ENCODE data around the gene PLEKHG4. TPM values are rescaled to one million over a fixed set of nuclear protein-coding genes. Genes with fewer than 3 reads are reported as not detected.

The PLEKHG4 gene
- polyA plus RNA-seq, 2 of the 4 experiments (the other 2 are of a cell fraction): 10.0 to 15.9 TPM

DNA sequence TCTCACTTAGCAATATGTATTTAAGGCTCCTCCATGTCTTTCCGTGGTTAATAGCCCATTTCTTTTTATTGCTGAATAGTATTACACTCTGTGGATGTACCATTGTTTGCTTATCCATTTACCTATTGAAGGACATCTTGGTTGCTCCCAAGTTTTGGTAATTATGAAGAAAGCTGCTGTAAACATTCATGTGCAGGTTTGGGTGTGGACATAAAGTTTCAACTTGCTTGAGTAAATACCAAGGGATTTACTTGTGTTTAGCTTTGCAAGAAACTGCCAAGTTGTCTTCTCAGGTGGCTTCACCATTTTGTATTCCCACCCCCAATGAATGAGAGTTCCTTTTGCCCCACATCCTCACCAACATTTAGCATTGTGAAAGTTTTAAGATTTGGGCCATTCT lies 56.8 kb downstream of the PLEKHG4 start:
- ATAC-seq (no peak), DNase-seq (ENCODE audit: low read depth in 1 of 2, low spot score in 1 of 2) (peak in 1 of 2 experiments; percentile 42), FAIRE-seq (no peak)
- ChIA-PET POLR2A (no interaction called here), CTCF (interaction anchor here (1.0 to 2.2 kb wide), 3 partner anchors 9 to 76 kb away, joined by 3 to 8 read pairs (median 4); partner anchors contain the start of genes KCTD19 and LRRC36)
- TF ChIP-seq HOXB5 (CRISPR knock-in tag; IDR thresholded peaks at IDR 0.05) (no peak), POLR2A (IDR thresholded peaks at IDR 0.05; ENCODE audit: low read length) (no peak), RCOR1 (IDR thresholded peaks at IDR 0.05; ENCODE audit: low read depth, low read length) (no peak), KDM1A (IDR thresholded peaks at IDR 0.05; ENCODE audit: low read depth) (no peak), TFCP2L1 (CRISPR knock-in tag; IDR thresholded peaks at IDR 0.05) (no peak), MAFK (IDR thresholded peaks at IDR 0.05; ENCODE audit: partially characterized antibody) (no peak), CBX8 (IDR thresholded peaks at IDR 0.05) (no peak), ESRRA (IDR thresholded peaks at IDR 0.05; ENCODE audit: borderline replicate concordance, low read length) (no peak), RARB (CRISPR knock-in tag; IDR thresholded peaks at IDR 0.05) (no peak)
- TF ChIP-seq, protein P1, sequence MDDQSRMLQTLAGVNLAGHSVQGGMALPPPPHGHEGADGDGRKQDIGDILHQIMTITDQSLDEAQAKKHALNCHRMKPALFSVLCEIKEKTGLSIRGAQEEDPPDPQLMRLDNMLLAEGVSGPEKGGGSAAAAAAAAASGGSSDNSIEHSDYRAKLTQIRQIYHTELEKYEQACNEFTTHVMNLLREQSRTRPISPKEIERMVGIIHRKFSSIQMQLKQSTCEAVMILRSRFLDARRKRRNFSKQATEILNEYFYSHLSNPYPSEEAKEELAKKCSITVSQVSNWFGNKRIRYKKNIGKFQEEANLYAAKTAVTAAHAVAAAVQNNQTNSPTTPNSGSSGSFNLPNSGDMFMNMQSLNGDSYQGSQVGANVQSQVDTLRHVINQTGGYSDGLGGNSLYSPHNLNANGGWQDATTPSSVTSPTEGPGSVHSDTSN (IDR thresholded peaks at IDR 0.05): no peak
- 15% methylated on average over 1 of the region's 1 CpG for WGBS (ENCODE audit: missing lambda C conversion rate)
- Histone ChIP-seq H3K9me3 (no peaks in the 10 kb centered on the region), H3K27ac (no peak overlapping the region), H3K4me1 (no peaks in the 10 kb centered on the region), H3K4me2 (no peak overlapping the region), H3K4me3 (no peak overlapping the region)

DNA sequence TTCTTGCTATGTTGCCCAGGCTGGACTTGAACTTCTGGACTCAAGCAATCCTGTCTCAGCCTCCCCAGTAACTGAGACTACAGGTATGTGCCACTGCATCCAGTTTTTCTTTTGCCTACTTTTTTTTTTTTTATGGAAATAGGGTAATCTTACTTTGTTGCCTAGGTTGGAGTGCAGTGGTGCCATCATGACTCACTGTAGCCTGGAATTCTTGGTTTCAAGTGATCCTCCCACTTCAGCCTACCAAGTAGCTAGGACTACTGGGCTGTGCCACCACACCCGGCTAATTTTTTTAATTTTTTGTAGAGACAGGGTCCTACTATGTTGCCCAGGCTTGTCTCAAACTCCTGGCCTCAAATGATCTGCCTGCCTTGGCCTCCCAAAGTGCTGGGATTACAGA lies 57.3 kb downstream of the PLEKHG4 start:
- Histone ChIP-seq H3K4me1 (no peaks in the 10 kb centered on the region), H3K9me3 (no peaks in the 10 kb centered on the region), H3K27ac (no peak overlapping the region), H3K4me3 (no peak overlapping the region), H3K4me2 (no peak overlapping the region)
- no peak for TF ChIP-seq KDM5A (IDR thresholded peaks at IDR 0.05)
- no peak for TF ChIP-seq HOXA7 (CRISPR knock-in tag; IDR thresholded peaks at IDR 0.05)
- TF ChIP-seq TP53 (CRISPR knock-in tag; IDR thresholded peaks at IDR 0.05): no peak
- TF ChIP-seq, protein P2, sequence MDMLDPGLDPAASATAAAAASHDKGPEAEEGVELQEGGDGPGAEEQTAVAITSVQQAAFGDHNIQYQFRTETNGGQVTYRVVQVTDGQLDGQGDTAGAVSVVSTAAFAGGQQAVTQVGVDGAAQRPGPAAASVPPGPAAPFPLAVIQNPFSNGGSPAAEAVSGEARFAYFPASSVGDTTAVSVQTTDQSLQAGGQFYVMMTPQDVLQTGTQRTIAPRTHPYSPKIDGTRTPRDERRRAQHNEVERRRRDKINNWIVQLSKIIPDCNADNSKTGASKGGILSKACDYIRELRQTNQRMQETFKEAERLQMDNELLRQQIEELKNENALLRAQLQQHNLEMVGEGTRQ (IDR thresholded peaks at IDR 0.05): no peak
- no peak for TF ChIP-seq ZSCAN20 (CRISPR knock-in tag; IDR thresholded peaks at IDR 0.05)
- no peak for TF ChIP-seq BHLHE40 (IDR thresholded peaks at IDR 0.05; ENCODE audit: low read depth, low read length)
- TF ChIP-seq EHF (CRISPR knock-in tag; IDR thresholded peaks at IDR 0.05): no peak
- no peak for TF ChIP-seq FOSL2 (IDR thresholded peaks at IDR 0.05)
- no peak for TF ChIP-seq FOSL2 (CRISPR knock-in tag; IDR thresholded peaks at IDR 0.05)
- TF ChIP-seq, protein P3, sequence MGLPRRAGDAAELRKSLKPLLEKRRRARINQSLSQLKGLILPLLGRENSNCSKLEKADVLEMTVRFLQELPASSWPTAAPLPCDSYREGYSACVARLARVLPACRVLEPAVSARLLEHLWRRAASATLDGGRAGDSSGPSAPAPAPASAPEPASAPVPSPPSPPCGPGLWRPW (IDR thresholded peaks at IDR 0.05): no peak
- TF ChIP-seq, protein P1 (IDR thresholded peaks at IDR 0.05): no peak
- TF ChIP-seq NPAS2 (CRISPR knock-in tag; IDR thresholded peaks at IDR 0.05; ENCODE audit: borderline replicate concordance): no peak
- no peak for TF ChIP-seq NR3C1 (IDR thresholded peaks at IDR 0.05)
- 40% methylated on average over 1 of the region's 1 CpG for WGBS (ENCODE audit: missing lambda C conversion rate)
- FAIRE-seq (no peak), DNase-seq (ENCODE audit: low read depth in 1 of 2, low spot score in 1 of 2) (no peak), ATAC-seq (no peak)
- CTCF ChIA-PET: interaction anchor here (0.7 to 2.2 kb wide), 3 partner anchors 10 to 76 kb away, joined by 4 to 8 read pairs (median 4); partner anchors contain the start of genes KCTD19 and LRRC36
- POLR2A ChIA-PET: no interaction called here

Other genes with a start within 250 kb of the PLEKHG4 start
- gene PHAF1, start 169.6 kb upstream of the PLEKHG4 start, polyA plus RNA-seq (2011; rRNA removed): 37.6 and 48.6 TPM in 2 replicates
- 20.7 to 21.6 TPM (median 20.9 TPM) in 3 replicates for gene PHAF1, start 169.6 kb upstream of the PLEKHG4 start, polyA plus RNA-seq (2017; fragmentation: RNase III; extraction: RNeasy Plus Mini Kit Qiagen cat#74134 plus additional on column Dnase treatment)
- 6.8 and 8.5 TPM in 2 replicates for gene B3GNT9, start 128.5 kb upstream of the PLEKHG4 start, polyA plus RNA-seq (2011; rRNA removed)
- 6.7 to 9.3 TPM (median 9.0 TPM) in 3 replicates for gene B3GNT9, start 128.5 kb upstream of the PLEKHG4 start, polyA plus RNA-seq (2017; fragmentation: RNase III; extraction: RNeasy Plus Mini Kit Qiagen cat#74134 plus additional on column Dnase treatment)
- 7.8 and 9.1 TPM in 2 replicates for gene TRADD, start 119.6 kb upstream of the PLEKHG4 start, polyA plus RNA-seq (2011; rRNA removed)
- gene TRADD, start 119.6 kb upstream of the PLEKHG4 start, polyA plus RNA-seq (2017; fragmentation: RNase III; extraction: RNeasy Plus Mini Kit Qiagen cat#74134 plus additional on column Dnase treatment): 13.2 to 15.2 TPM (median 15.2 TPM) in 3 replicates
- gene FBXL8, start 119.6 kb upstream of the PLEKHG4 start, polyA plus RNA-seq (2011; rRNA removed): 5.4 and 5.6 TPM in 2 replicates
- 12.5 to 14.4 TPM (median 13.1 TPM) in 3 replicates for gene FBXL8, start 119.6 kb upstream of the PLEKHG4 start, polyA plus RNA-seq (2017; fragmentation: RNase III; extraction: RNeasy Plus Mini Kit Qiagen cat#74134 plus additional on column Dnase treatment)
- gene HSF4, start 114.8 kb upstream of the PLEKHG4 start, polyA plus RNA-seq (2011; rRNA removed): 8.3 and 11.7 TPM in 2 replicates
- gene HSF4, start 114.8 kb upstream of the PLEKHG4 start, polyA plus RNA-seq (2017; fragmentation: RNase III; extraction: RNeasy Plus Mini Kit Qiagen cat#74134 plus additional on column Dnase treatment): 15.3 to 22.0 TPM (median 18.9 TPM) in 3 replicates
- gene NOL3, start 109.0 kb upstream of the PLEKHG4 start, polyA plus RNA-seq (2011; rRNA removed): 22.6 and 24.4 TPM in 2 replicates
- gene NOL3, start 109.0 kb upstream of the PLEKHG4 start, polyA plus RNA-seq (2017; fragmentation: RNase III; extraction: RNeasy Plus Mini Kit Qiagen cat#74134 plus additional on column Dnase treatment): 38.5 to 41.3 TPM (median 39.1 TPM) in 3 replicates
- 7.2 and 7.5 TPM in 2 replicates for gene MATCAP1, start 95.6 kb upstream of the PLEKHG4 start, polyA plus RNA-seq (2011; rRNA removed)
- 16.1 to 23.5 TPM (median 20.8 TPM) in 3 replicates for gene MATCAP1, start 95.6 kb upstream of the PLEKHG4 start, polyA plus RNA-seq (2017; fragmentation: RNase III; extraction: RNeasy Plus Mini Kit Qiagen cat#74134 plus additional on column Dnase treatment)
- 0.06 TPM in 1 of 2 replicates, not detected in the other for gene EXOC3L1, start 89.4 kb upstream of the PLEKHG4 start, polyA plus RNA-seq (2011; rRNA removed)
- gene EXOC3L1, start 89.4 kb upstream of the PLEKHG4 start, polyA plus RNA-seq (2017; fragmentation: RNase III; extraction: RNeasy Plus Mini Kit Qiagen cat#74134 plus additional on column Dnase treatment): not detected in 3 replicates
- 65.1 and 71.8 TPM in 2 replicates for gene E2F4, start 87.4 kb upstream of the PLEKHG4 start, polyA plus RNA-seq (2011; rRNA removed)
- gene E2F4, start 87.4 kb upstream of the PLEKHG4 start, polyA plus RNA-seq (2017; fragmentation: RNase III; extraction: RNeasy Plus Mini Kit Qiagen cat#74134 plus additional on column Dnase treatment): 66.0 to 69.6 TPM (median 66.6 TPM) in 3 replicates
- 0.62 and 1.0 TPM in 2 replicates for gene ELMO3, start 80.4 kb upstream of the PLEKHG4 start, polyA plus RNA-seq (2011; rRNA removed)
- 1.3 to 1.5 TPM (median 1.4 TPM) in 3 replicates for gene ELMO3, start 80.4 kb upstream of the PLEKHG4 start, polyA plus RNA-seq (2017; fragmentation: RNase III; extraction: RNeasy Plus Mini Kit Qiagen cat#74134 plus additional on column Dnase treatment)
- gene TMEM208, start 52.4 kb upstream of the PLEKHG4 start, polyA plus RNA-seq (2011; rRNA removed): 70.2 and 73.5 TPM in 2 replicates
- 103 to 114 TPM (median 114 TPM) in 3 replicates for gene TMEM208, start 52.4 kb upstream of the PLEKHG4 start, polyA plus RNA-seq (2017; fragmentation: RNase III; extraction: RNeasy Plus Mini Kit Qiagen cat#74134 plus additional on column Dnase treatment)
- gene FHOD1, start 32.1 kb upstream of the PLEKHG4 start, polyA plus RNA-seq (2011; rRNA removed): 16.1 and 18.1 TPM in 2 replicates
- gene FHOD1, start 32.1 kb upstream of the PLEKHG4 start, polyA plus RNA-seq (2017; fragmentation: RNase III; extraction: RNeasy Plus Mini Kit Qiagen cat#74134 plus additional on column Dnase treatment): 29.1 to 34.2 TPM (median 33.6 TPM) in 3 replicates
- 0.83 and 1.1 TPM in 2 replicates for gene SLC9A5, start 30.6 kb upstream of the PLEKHG4 start, polyA plus RNA-seq (2011; rRNA removed)
- gene SLC9A5, start 30.6 kb upstream of the PLEKHG4 start, polyA plus RNA-seq (2017; fragmentation: RNase III; extraction: RNeasy Plus Mini Kit Qiagen cat#74134 plus additional on column Dnase treatment): 1.6 to 2.6 TPM (median 2.5 TPM) in 3 replicates
- 1.1 and 2.4 TPM in 2 replicates for gene KCTD19, start 47.2 kb downstream of the PLEKHG4 start, polyA plus RNA-seq (2011; rRNA removed)
- gene KCTD19, start 47.2 kb downstream of the PLEKHG4 start, polyA plus RNA-seq (2017; fragmentation: RNase III; extraction: RNeasy Plus Mini Kit Qiagen cat#74134 plus additional on column Dnase treatment): 0.57 to 1.00 TPM (median 0.76 TPM) in 3 replicates
- 0.57 and 0.93 TPM in 2 replicates for gene LRRC36, start 47.3 kb downstream of the PLEKHG4 start, polyA plus RNA-seq (2011; rRNA removed)
- gene LRRC36, start 47.3 kb downstream of the PLEKHG4 start, polyA plus RNA-seq (2017; fragmentation: RNase III; extraction: RNeasy Plus Mini Kit Qiagen cat#74134 plus additional on column Dnase treatment): 0.25 to 0.48 TPM (median 0.44 TPM) in 3 replicates
- 9.4 and 10.6 TPM in 2 replicates for gene TPPP3, start 114.0 kb downstream of the PLEKHG4 start, polyA plus RNA-seq (2011; rRNA removed)
- 8.7 to 10.9 TPM (median 9.6 TPM) in 3 replicates for gene TPPP3, start 114.0 kb downstream of the PLEKHG4 start, polyA plus RNA-seq (2017; fragmentation: RNase III; extraction: RNeasy Plus Mini Kit Qiagen cat#74134 plus additional on column Dnase treatment)
- gene ZDHHC1, start 136.9 kb downstream of the PLEKHG4 start, polyA plus RNA-seq (2011; rRNA removed): 3.5 and 3.8 TPM in 2 replicates
- 5.0 to 7.2 TPM (median 5.9 TPM) in 3 replicates for gene ZDHHC1, start 136.9 kb downstream of the PLEKHG4 start, polyA plus RNA-seq (2017; fragmentation: RNase III; extraction: RNeasy Plus Mini Kit Qiagen cat#74134 plus additional on column Dnase treatment)
- gene HSD11B2, start 151.6 kb downstream of the PLEKHG4 start, polyA plus RNA-seq (2011; rRNA removed): 0.53 and 0.75 TPM in 2 replicates
- 0.93 to 1.6 TPM (median 1.2 TPM) in 3 replicates for gene HSD11B2, start 151.6 kb downstream of the PLEKHG4 start, polyA plus RNA-seq (2017; fragmentation: RNase III; extraction: RNeasy Plus Mini Kit Qiagen cat#74134 plus additional on column Dnase treatment)
- gene ATP6V0D1, start 201.6 kb downstream of the PLEKHG4 start, polyA plus RNA-seq (2011; rRNA removed): 45.6 and 45.7 TPM in 2 replicates
- 96.5 to 103 TPM (median 101 TPM) in 3 replicates for gene ATP6V0D1, start 201.6 kb downstream of the PLEKHG4 start, polyA plus RNA-seq (2017; fragmentation: RNase III; extraction: RNeasy Plus Mini Kit Qiagen cat#74134 plus additional on column Dnase treatment)
- gene AGRP, start 204.0 kb downstream of the PLEKHG4 start, polyA plus RNA-seq (2011; rRNA removed): not detected in 2 replicates
- gene AGRP, start 204.0 kb downstream of the PLEKHG4 start, polyA plus RNA-seq (2017; fragmentation: RNase III; extraction: RNeasy Plus Mini Kit Qiagen cat#74134 plus additional on column Dnase treatment): not detected in 3 replicates
- gene RIPOR1, start 249.3 kb downstream of the PLEKHG4 start, polyA plus RNA-seq (2011; rRNA removed): 5.6 and 7.2 TPM in 2 replicates
- gene RIPOR1, start 249.3 kb downstream of the PLEKHG4 start, polyA plus RNA-seq (2017; fragmentation: RNase III; extraction: RNeasy Plus Mini Kit Qiagen cat#74134 plus additional on column Dnase treatment): 22.5 to 24.7 TPM (median 23.0 TPM) in 3 replicates

All from A549 (cell line).